Esophagus squamous epithelium (tissue), 5 donors: ENCODE measurements around the gene TCERG1L. TPM values are rescaled to one million over a fixed set of nuclear protein-coding genes. Genes with fewer than 3 reads are reported as not detected.

Source experiments
- DNase-seq: peaks from one replicate; lab custom pipeline; 2025; lab: John Stamatoyannopoulos, UW
- H3K27ac ChIP-seq, 4 donors: fragments of 200-600 bp; sonication (generic); one replicate each; pipeline ENCODE4 v1.5.1; 2016 to 2019; ENCODE audit warnings: mild to moderate bottlenecking in 1 of 4
- H3K27me3 ChIP-seq, 4 donors: fragments of 200-600 bp; sonication (generic); 1 replicate in 3 of 4; 2 replicates in 1 of 4; pipeline versions ENCODE4 v1.5.1 to v1.6.0; 2017 to 2021; ENCODE audit warnings: antibody characterized with exemption in 1 of 4
- H3K36me3 ChIP-seq, 3 donors: fragments of 200-600 bp; sonication (generic); one replicate each; pipeline ENCODE4 v1.5.1; 2016 to 2019
- H3K4me1 ChIP-seq, 3 donors: fragments of 200-600 bp; sonication (generic); one replicate each; pipeline ENCODE4 v1.5.1; 2017 to 2019
- H3K4me3 ChIP-seq, 4 donors: fragments of 200-600 bp; sonication (generic); 1 replicate in 3 of 4; 2 replicates in 1 of 4; pipeline ENCODE4 v1.5.1; 2016 to 2019; ENCODE audit warnings: mild to moderate bottlenecking in 2 of 4, moderate library complexity in 1 of 4
- H3K9me3 ChIP-seq, 3 donors: fragments of 200-600 bp; sonication (generic); one replicate each; pipeline ENCODE4 v1.5.1; 2016 to 2019
- CTCF ChIP-seq, 6 experiments: fragments of 450-650 bp in 4 of 6; fragments of 200-600 bp in 2 of 6; sonication (generic) in 2 of 6; IDR thresholded peaks; one replicate each; pipeline ENCODE4 v1.5.1; 2016 to 2019; ENCODE audit warnings: antibody characterized with exemption in 6 of 6, mild to moderate bottlenecking in 4 of 6, moderate library complexity in 4 of 6
- POLR2A ChIP-seq, 4 donors: fragments of 450-650 bp; IDR thresholded peaks; one replicate each; pipeline ENCODE4 v1.6.1; 2017; ENCODE audit warnings: antibody characterized with exemption in 4 of 4, mild to moderate bottlenecking in 4 of 4, moderate library complexity in 3 of 4
- WGBS, 2 donors: methylation state at CpG; one replicate each; pipeline ENCODE4 v1.1.5; 2018; 5-methylcytosine and 5-hydroxymethylcytosine counted together
- intact Hi-C: fragments of 100-400 bp; cut with DNase I; formaldehyde crosslinking; loops from one replicate; pipeline ENCODE4 v1.15.0; 2022
- total RNA-seq, 4 donors: library from RNA; depleted of rRNA; stranded (reverse); fragments of >200 nt; gene quantifications; one replicate each; pipeline ENCODE4 v1.1.0, GENCODE V29; 2016
- donor health status: DM: yes; HTN: yes; CAD: no.

Gene TCERG1L
- total RNA-seq, 4 donors from 2014 or later = 0.12 to 2.9 (median 0.48) TPM

- Histone ChIP-seq H3K27me3 (no peaks in the 10 kb centered on the region), H3K9me3 (no peaks in the 10 kb centered on the region), H3K36me3 (no peaks in the 10 kb centered on the region), H3K27ac (no peak overlapping the region), H3K4me1 (peaks cover 5 to 13% (median 12%) of the 10 kb centered on the region in 3 donors), H3K4me3 (no peak overlapping the region)
- DNase-seq = no peak
- TF ChIP-seq POLR2A (IDR thresholded peaks at IDR 0.05) (no peak), CTCF (IDR thresholded peaks at IDR 0.05) (no peak)
- 59 to 63% methylated on average over 8 to 10 of the region's 11 CpGs for WGBS, 2 donors
- intact Hi-C loops = no loop called here
Observed at GRCh38 chr10:131099028-131099726, 212.3 kb downstream of the TCERG1L start.

- no peaks in the 10 kb centered on the region for H3K9me3 ChIP-seq
- DNase-seq = no peak
Observed at GRCh38 chr10:131098416-131098952, 213.0 kb downstream of the TCERG1L start.

GRCh38 chr10:131096031-131096430 is 215.5 kb downstream of the TCERG1L start:
- no peaks in the 10 kb centered on the region for H3K36me3 ChIP-seq
- H3K27ac ChIP-seq = no peak overlapping the region
- no peak for DNase-seq
- H3K27me3 ChIP-seq = no peaks in the 10 kb centered on the region
- 92 to 100% methylated on average over 1 to 7 of the region's 7 CpGs for WGBS, 2 donors
- TF ChIP-seq POLR2A (IDR thresholded peaks at IDR 0.05) = no peak
- TF ChIP-seq CTCF (IDR thresholded peaks at IDR 0.05) = no peak
- intact Hi-C loops = no loop called here
- H3K9me3 ChIP-seq = no peaks in the 10 kb centered on the region
- no peak overlapping the region for H3K4me3 ChIP-seq
- peaks cover 7 to 19% (median 15%) of the 10 kb centered on the region in 3 donors for H3K4me1 ChIP-seq

More at GRCh38 chr10:131098416-131098952, 213.0 kb downstream of the TCERG1L start:
- no peak for TF ChIP-seq CTCF (IDR thresholded peaks at IDR 0.05)
- no peak for TF ChIP-seq POLR2A (IDR thresholded peaks at IDR 0.05)
- no peaks in the 10 kb centered on the region for H3K36me3 ChIP-seq
- WGBS, 2 donors = 74% methylated on average over 8 to 9 of the region's 15 CpGs
- no peaks in the 10 kb centered on the region for H3K27me3 ChIP-seq
- no peak overlapping the region for H3K27ac ChIP-seq
- no peak overlapping the region for H3K4me3 ChIP-seq
- intact Hi-C loops = no loop called here
- H3K4me1 ChIP-seq = peaks cover 7 to 19% (median 15%) of the 10 kb centered on the region in 3 donors

GRCh38 chr10:131095313-131095580 is 216.3 kb downstream of the TCERG1L start:
- peak overlapping the region in 1 of 4 donors; percentile 63 for H3K27ac ChIP-seq

More at GRCh38 chr10:131095313-131095580, 216.3 kb downstream of the TCERG1L start:
- peaks cover 0 to 5% (median 0%) of the 10 kb centered on the region in 4 donors for H3K27me3 ChIP-seq
- peaks cover 7 to 19% (median 15%) of the 10 kb centered on the region in 3 donors for H3K4me1 ChIP-seq
- no peak for DNase-seq
- WGBS, 2 donors = 89 to 97% methylated on average over 8 to 9 of the region's 12 CpGs
- TF ChIP-seq CTCF (IDR thresholded peaks at IDR 0.05) = no peak
- no peaks in the 10 kb centered on the region for H3K9me3 ChIP-seq
- intact Hi-C loops = no loop called here
- no peaks in the 10 kb centered on the region for H3K36me3 ChIP-seq
- H3K4me3 ChIP-seq = no peak overlapping the region
